ENCODE results near the gene ANKRD11. TPM values are rescaled to one million over a fixed set of nuclear protein-coding genes. Genes with fewer than 3 reads are reported as not detected.
"Not testable (repeated sequence)": the region's sequence is repeated elsewhere in the genome, so short reads cannot be mapped to it uniquely, and the experiment has no call there.

The ANKRD11 gene
- total RNA-seq, 1 donor from 2014 or later, result 63.8 TPM

DNA sequence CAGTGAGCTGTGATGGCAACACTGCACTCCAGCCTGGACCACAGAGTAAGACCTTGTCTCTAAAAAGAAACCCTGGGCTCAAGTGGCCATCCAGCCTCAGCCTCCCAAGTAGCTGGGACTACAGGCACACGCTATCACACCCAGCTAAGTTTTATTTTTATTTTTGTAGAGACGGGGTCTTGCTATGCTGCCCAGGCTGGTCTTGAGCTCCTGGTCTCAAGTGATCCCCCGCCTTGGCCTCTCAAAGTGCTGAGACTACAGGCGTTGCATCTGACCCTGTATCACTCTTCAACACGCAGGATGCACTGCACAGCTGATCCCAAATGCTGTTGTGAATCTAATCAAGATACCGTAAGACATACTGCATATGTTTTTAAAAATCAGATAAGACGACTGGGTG lies 23.0 kb downstream of the ANKRD11 start:
- DNase-seq, result no peak
- Histone ChIP-seq H3K27me3 (ENCODE audit: low read depth) (no peaks in the 10 kb centered on the region), H3K36me3 (no peaks in the 10 kb centered on the region), H3K9me3 (replicated peaks) (no peaks in the 10 kb centered on the region), H3K4me1 (peaks cover 84% of the 10 kb centered on the region), H3K4me3 (no peak overlapping the region), H3K27ac (replicated peaks) (no peak overlapping the region)
- intact Hi-C loops (cut with micrococcal nuclease), result no loop called here
- TF ChIP-seq, protein P1, sequence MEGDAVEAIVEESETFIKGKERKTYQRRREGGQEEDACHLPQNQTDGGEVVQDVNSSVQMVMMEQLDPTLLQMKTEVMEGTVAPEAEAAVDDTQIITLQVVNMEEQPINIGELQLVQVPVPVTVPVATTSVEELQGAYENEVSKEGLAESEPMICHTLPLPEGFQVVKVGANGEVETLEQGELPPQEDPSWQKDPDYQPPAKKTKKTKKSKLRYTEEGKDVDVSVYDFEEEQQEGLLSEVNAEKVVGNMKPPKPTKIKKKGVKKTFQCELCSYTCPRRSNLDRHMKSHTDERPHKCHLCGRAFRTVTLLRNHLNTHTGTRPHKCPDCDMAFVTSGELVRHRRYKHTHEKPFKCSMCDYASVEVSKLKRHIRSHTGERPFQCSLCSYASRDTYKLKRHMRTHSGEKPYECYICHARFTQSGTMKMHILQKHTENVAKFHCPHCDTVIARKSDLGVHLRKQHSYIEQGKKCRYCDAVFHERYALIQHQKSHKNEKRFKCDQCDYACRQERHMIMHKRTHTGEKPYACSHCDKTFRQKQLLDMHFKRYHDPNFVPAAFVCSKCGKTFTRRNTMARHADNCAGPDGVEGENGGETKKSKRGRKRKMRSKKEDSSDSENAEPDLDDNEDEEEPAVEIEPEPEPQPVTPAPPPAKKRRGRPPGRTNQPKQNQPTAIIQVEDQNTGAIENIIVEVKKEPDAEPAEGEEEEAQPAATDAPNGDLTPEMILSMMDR (IDR thresholded peaks at IDR 0.05; ENCODE audit: borderline replicate concordance), result no peak

DNA sequence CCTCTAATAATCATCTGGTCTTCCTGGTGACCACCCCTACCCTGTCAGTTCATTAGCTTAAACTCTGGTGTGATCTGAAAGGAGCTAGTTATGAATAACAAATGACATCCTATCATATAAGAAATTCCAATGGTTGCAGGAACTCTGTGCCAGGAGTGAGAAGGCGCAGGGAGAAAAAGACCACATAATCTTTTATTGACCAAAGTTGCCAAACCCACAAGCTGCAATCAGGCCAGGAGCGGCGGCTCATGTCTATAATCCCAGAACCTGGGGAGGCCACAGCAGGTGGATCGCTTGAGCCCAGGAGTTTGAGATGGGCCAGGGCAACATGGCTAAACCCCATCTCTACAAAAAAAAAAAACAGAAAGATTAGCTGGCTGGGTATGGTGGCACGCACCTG lies 23.4 kb downstream of the ANKRD11 start:
- Histone ChIP-seq H3K4me3 (no peak overlapping the region), H3K27me3 (ENCODE audit: low read depth) (no peaks in the 10 kb centered on the region), H3K27ac (replicated peaks) (no peak overlapping the region), H3K4me1 (peaks cover 79% of the 10 kb centered on the region), H3K36me3 (no peaks in the 10 kb centered on the region), H3K9me3 (replicated peaks) (no peaks in the 10 kb centered on the region)
- TF ChIP-seq, protein P1 (IDR thresholded peaks at IDR 0.05; ENCODE audit: borderline replicate concordance), result no peak
- intact Hi-C loops (cut with micrococcal nuclease), result no loop called here
- no peak for DNase-seq

DNA sequence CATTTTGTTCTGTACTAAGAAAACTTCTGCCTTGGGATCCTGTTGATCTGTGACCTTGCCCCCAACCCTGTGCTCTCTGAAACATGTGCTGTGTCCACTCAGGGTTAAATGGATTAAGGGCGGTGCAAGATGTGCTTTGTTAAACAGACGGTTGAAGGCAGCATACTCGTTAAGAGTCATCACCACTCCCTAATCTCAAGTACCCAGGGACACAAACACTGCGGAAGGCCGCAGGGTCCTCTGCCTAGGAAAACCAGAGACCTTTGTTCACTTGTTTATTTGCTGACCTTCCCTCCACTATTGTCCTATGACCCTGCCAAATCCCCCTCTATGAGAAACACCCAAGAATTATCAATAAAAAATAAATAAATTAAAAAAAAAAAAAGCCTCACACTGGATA lies 27.0 kb downstream of the ANKRD11 start:
- peaks cover 73% of the 10 kb centered on the region for H3K4me1 ChIP-seq
- not testable (repeated sequence) for H3K36me3 ChIP-seq

DNA sequence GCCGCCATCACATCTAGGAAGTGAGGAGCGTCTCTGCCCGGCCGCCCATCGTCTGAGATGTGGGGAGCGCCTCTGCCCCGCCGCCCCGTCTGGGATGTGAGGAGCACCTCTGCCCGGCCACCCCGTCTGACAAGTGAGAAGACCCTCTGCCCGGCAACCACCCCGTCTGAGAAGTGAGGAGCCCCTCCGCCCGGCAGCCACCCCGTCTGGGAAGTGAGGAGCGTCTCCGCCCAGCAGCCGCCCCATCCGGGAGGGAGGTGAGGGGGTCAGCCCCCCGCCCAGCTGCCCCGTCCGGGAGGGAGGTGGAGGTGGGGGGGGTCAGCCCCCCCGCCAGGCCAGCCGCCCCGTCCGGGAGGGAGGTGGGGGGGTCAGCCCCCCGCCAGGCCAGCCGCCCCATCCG lies 27.7 kb downstream of the ANKRD11 start:
- H3K36me3 ChIP-seq; H3K27me3 ChIP-seq (ENCODE audit: low read depth); H3K9me3 ChIP-seq (replicated peaks); DNase-seq; intact Hi-C loops (cut with micrococcal nuclease); H3K27ac ChIP-seq (replicated peaks); H3K4me3 ChIP-seq: not testable (repeated sequence)
- H3K4me1 ChIP-seq, result peaks cover 72% of the 10 kb centered on the region

More for the DNA sequence above, 27.0 kb downstream of the ANKRD11 start:
- DNase-seq; intact Hi-C loops (cut with micrococcal nuclease); H3K4me3 ChIP-seq; H3K9me3 ChIP-seq (replicated peaks); H3K27ac ChIP-seq (replicated peaks); H3K27me3 ChIP-seq (ENCODE audit: low read depth): not testable (repeated sequence)

DNA sequence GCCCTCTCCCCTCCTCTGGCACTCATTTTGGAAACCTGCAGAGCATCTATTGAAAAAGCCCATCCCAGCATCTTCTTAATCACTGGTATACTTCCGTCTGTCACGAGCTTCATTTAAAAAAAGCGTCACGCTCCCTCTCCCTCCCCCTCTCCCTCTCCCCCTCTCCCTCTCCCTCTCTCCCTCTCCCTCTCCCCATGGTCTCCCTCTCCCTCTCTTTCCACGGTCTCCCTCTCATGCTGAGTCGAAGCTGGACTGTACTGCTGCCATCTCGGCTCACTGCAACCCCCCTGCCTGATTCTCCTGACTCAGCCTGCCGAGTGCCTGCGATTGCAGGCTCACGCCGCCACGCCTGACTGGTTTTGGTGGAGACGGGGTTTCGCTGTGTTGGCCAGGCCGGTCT lies 28.5 kb downstream of the ANKRD11 start:
- H3K9me3 ChIP-seq (replicated peaks); H3K36me3 ChIP-seq; intact Hi-C loops (cut with micrococcal nuclease); H3K27ac ChIP-seq (replicated peaks); H3K4me3 ChIP-seq; DNase-seq; H3K27me3 ChIP-seq (ENCODE audit: low read depth): not testable (repeated sequence)
- peaks cover 69% of the 10 kb centered on the region for H3K4me1 ChIP-seq

DNA sequence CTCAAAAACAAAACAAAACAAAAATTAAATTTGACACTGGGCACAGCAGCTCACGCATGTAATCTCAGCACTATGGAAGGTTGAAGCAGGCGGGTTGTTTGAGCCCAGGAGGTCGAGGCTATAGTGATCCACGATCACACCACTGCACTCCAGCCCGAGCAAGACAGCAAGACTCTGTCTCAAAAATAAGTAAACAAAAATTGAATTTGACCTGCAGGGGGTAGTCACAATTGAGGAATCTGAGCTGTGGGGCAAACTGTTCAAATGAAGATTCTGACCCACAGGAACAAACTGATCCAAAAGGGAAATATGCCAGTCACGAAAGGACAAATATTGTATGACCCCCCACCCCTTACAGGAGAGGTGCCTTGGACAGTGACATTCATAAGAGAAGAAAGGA lies 29.8 kb downstream of the ANKRD11 start:
- Histone ChIP-seq H3K27ac (replicated peaks) (peak overlapping the region; percentile 5), H3K36me3 (no peaks in the 10 kb centered on the region), H3K9me3 (replicated peaks) (no peaks in the 10 kb centered on the region), H3K4me3 (no peak overlapping the region), H3K27me3 (ENCODE audit: low read depth) (no peaks in the 10 kb centered on the region), H3K4me1 (peaks cover 63% of the 10 kb centered on the region)
- intact Hi-C loops (cut with micrococcal nuclease), result no loop called here
- no peak for DNase-seq
- TF ChIP-seq, protein P1 (IDR thresholded peaks at IDR 0.05; ENCODE audit: borderline replicate concordance), result no peak

DNA sequence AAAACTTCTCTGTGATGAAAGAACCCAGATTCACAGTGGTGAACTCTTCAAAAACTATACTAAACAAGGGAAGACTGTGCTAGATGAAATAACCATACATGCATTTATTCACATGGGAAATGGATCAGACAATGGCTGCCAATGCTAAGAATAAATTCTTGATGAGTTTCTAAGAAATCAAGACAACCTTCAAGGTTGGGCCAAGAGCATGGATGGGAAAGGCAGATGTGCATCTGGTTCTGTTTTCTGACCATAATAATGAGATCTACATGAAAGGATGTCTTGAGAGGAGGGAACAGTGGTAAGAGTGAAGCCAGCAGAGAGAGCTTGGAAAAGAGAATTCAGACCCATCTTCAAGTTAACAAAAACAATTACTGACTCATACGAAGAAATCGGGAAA lies 31.4 kb downstream of the ANKRD11 start:
- TF ChIP-seq, protein P1 (IDR thresholded peaks at IDR 0.05; ENCODE audit: borderline replicate concordance), result no peak
- H3K27ac ChIP-seq (replicated peaks), result peak overlapping the region; percentile 52
- no peaks in the 10 kb centered on the region for H3K36me3 ChIP-seq
- no peaks in the 10 kb centered on the region for H3K9me3 ChIP-seq (replicated peaks)
- H3K27me3 ChIP-seq (ENCODE audit: low read depth), result no peaks in the 10 kb centered on the region
- intact Hi-C loops (cut with micrococcal nuclease), result no loop called here
- no peak overlapping the region for H3K4me3 ChIP-seq
- H3K4me1 ChIP-seq, result peaks cover 52% of the 10 kb centered on the region
- no peak for DNase-seq
